GM21367 (cell line): ENCODE data around the gene CDC42EP5.

Source experiments
- ATAC-seq: cut with Tn5 transposase; IDR thresholded peaks from one replicate; pipeline ENCODE4 v1.9.1; 2021; ENCODE audit not compliant: unreplicated experiment

CDC42EP5 gene

GRCh38 chr19:54428323-54429175 lies 44.5 kb downstream of the CDC42EP5 start:
- no peak for ATAC-seq

DNA sequence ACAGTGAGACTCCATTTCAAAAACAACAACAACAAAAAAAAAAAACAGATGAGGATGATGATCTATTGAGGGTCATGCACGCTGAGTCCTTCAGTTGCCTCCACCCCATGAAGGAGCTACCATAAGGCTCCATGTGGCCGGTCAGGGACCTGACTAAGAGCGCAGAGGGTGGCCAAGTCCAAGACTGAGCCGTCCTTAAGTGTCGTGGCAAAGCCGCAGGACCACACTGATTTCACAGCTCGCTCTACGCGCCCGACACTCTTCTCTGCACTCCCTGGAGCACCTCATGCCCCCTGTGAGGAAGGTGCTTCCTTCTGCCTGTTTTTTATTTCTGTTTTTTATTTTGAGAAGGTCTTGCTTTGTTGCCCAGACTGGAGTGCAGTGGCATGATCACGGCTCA lies 45.5 kb downstream of the CDC42EP5 start:
- ATAC-seq, result no peak

DNA sequence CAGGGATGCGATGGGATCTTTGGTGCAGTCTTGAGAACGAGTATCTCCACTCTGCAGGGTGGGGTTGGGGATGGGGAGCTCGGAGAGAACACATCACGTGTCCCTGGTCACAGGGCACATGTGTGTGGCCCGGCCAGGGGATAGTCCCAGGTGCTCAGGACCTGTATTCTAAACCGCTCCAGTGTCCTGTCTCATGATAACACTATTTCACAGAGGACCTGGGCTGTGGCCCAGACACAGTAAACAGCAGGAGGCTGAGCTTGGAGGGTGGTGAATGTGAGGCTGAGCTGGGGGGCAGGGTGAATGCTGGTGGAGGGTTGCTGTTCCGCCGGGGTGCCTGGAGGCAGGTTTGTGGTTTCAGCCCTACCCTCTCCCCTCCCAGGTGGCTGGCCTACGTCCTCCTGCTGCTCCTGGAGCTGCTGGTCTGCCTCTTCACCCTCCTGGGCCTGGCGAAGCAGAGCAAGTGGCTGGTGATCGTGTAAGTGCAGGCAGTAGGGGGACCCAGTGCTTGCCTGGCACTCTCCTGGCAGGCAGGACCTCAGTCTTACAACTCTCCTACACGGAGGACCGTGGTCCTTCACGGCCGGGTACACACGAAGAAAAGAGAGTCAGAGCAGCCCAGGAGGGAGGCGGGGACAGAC lies 46.7 kb downstream of the CDC42EP5 start:
- ATAC-seq, result no peak

DNA sequence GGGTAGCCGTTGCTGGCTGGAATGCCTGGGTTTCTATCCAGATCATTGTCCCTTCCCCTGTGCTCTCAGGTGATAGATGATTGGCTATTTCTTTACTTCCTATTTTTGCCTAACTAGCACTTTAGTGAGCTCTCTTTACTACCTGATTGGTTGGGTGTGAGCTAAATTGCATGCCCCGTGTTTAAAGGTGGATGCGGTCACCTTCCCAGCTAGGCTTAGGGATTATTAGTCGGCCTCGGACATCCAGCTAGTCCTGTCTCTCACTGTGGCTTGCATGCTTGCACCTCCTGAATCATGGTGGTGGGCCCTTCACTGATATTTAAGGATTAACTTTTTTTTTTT lies 47.7 kb downstream of the CDC42EP5 start:
- no peak for ATAC-seq

- no peak for ATAC-seq
Observed at GRCh38 chr19:54424660-54425381, 48.3 kb downstream of the CDC42EP5 start.

GRCh38 chr19:54424201-54424600 lies 48.9 kb downstream of the CDC42EP5 start:
- ATAC-seq, result no peak

- no peak for ATAC-seq
Observed at GRCh38 chr19:54422136-54422535, 51.0 kb downstream of the CDC42EP5 start.

DNA sequence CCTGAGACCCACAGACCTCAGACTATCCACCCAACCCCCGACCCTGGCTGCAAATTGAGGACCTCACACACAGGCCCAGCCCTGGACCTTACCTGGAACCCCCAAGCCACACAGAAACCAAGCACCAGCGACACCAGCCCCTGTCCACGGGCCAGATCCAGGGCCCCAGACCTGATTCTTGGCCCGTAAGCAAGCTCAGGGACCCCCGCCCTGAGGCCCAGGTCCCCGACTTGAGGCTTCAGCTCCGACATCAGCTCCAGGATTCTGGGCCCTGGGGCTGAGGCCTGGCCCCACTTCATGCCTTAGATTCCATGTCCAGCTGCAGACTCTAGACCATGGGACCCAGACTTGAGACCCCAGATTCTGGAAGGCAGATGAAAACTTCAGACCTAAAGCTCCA lies 51.6 kb downstream of the CDC42EP5 start:
- no peak for ATAC-seq

DNA sequence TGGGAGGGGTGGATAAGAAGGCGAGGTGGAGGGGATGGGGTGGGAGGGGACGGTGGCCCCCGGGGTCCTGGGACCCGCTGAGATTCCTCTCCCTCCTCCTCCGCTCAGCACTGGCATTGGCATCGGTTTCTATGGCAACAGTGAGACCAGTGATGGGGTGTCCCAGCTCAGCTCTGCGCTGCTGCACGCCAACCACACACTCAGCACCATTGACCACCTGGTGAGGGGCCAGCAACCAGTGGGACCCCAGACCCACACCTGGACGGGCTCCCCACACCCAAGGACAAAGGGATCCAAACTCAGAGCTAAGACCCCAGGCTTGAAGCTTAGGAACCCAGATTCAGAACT lies 52.0 kb downstream of the CDC42EP5 start:
- no peak for ATAC-seq

- ATAC-seq, result no peak
Observed at GRCh38 chr19:54420383-54421168, 52.5 kb downstream of the CDC42EP5 start.

- ATAC-seq, result no peak
Observed at GRCh38 chr19:54420068-54420382, 53.1 kb downstream of the CDC42EP5 start.

DNA sequence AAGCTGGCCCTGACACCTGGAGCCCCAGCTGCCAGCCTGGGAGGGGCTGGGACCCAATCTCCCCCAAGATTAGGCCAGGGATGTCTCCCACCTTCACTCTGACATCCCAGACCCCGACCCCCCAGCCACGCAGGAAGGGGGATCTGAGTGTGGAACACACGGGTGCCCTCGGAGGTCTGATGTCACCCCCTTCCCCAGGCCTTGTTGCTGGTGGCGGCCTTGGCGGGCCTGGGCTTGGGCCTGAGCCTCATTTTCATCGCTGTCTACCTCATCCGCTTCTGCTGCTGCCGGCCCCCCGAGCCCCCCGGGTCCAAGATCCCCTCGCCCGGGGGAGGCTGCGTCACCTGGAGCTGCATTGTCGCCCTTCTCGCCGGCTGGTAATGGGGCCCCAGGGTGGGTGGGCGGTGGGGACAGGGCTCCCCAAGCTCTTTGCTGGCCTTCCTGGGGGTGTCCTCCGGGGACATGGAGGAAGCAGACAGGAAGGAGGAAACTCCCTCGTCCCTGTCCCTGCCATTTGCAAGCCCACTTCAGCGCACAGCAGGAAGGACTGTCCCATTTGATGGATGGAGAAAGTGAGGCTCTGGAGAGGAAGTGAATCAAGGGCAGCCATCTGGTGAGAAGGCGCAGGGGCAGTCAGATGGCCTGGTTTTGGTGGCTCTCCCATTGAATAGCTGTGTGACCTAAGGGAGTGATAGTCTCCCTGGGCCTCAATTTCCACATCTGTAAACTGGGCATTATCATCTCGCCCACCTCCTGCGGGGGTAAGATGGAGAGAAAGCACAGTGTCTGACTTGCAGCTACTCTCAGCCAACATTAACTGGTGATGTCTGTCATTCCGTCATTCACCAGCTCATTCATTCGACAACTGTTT lies 53.9 kb downstream of the CDC42EP5 start:
- ATAC-seq, result no peak

DNA sequence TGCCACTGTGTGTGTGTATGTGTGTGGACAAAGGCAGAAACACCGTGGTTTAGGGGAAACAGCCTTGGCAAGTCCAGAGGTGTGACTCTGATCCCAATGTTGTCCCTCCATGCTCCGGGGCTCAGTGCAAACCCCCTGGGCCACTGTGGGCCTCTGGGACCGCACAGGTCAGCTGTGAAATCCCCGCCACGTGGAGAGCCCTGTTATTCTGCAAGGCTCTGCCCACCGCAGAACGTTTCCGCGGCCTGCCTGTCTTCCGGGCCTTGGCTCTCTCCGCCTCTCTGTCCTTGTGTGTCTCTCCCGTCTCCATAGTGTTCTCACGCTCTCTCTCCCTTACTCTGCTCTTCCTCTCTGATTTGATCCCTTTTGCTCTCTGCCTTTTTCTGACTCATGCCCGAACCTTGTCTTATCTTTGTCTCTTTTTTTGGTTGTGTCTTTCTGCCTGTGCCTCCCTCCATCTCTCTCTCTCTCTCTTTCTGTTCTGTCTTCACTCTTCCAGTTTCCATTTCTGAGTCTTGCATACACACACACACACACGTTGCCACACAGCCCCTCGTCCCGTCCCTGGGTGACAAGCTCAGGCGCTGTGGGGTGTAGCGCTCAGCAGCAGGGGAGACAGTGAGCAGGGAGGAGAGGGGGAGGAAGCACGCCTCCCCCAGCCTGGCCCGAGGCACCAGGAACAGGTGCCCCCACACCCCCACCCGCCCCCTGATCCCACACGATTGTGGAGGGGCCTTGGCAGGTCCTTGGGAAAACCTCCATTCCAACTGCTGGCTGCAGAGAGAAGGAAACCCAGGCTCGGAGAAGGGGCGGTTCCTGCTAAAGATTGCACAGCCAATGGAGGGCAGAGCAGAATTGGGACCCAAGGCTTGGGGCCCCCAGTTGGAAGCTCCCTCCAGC lies 54.8 kb downstream of the CDC42EP5 start:
- ATAC-seq, result no peak

DNA sequence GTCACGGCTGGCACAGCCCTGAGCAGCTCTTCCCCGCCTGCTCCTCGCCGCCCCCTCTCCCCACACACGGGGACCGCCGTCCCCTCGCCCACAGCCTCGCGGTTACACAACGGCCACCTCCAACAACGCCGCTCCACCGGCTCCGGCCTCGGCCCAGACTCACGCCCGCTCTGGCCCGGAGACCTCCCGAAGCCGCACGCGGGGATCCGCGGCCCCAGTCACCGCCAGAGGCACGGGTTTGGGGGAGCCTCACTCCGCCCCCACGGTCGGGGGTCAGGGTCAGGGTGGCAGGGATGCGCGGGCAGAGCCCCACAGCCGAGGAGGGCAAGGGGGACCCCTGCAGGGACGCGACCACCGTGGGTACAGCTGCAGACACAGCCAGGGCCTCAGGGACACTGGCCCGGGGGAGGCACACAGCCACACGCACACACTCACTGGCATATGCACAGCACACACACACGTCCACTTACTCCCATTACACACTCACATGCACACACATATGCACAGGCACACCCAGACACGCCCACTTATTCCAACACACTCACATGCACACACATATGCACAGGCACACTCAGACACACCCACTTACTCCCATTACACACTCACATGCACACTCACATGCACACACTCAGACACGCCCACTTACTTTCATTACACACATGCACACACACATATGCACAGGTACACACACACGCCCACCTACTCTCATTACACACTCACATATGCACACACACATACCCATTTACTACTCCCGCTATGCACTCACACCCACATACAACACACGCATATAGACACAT lies 56.2 kb downstream of the CDC42EP5 start:
- no peak for ATAC-seq

DNA sequence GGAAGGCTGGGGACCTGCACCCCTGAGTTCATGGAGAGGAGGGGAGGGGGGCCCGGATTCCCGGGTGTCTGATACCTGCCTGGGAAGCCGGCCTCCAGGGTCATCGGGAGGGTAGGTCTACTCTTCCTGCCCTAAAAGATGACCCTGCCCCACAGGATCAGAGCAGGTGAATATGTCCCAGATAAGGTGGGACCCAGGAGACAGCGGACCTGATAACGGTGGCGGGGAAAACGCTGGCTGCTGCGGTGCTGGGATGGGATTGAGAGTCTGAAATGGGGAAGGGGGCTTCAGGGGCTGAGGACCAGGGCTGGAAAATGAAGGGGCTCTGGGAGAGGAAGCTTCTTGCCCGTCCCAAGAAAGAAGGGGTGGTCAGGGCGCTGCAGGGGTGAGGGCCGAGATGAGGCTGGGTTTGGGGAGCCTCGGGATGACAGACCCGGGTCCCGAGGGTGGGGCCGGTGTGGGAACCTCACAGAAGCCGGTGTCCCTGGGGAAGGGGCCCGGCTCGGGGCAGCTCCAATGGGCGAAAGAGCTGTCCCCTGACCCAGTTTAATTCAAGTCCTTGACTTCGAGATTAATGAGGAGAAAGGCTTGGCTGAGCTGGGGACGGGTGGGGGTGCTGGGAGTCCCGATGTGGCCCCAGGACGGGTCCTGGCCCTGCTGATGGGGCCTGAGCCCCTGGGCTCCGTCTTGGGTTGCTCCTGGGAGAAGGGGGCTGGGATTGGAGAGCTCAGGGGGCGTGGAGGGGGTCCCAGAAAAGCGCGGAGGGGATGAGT lies 57.0 kb downstream of the CDC42EP5 start:
- no peak for ATAC-seq

GRCh38 chr19:54415208-54415900 lies 57.7 kb downstream of the CDC42EP5 start, which contains the start of gene TTYH1:
TTYH1 (plus strand) TSS chr19:54415464; CDS start chr19:54415553, 89 bp downstream.
- no peak for ATAC-seq
